ENCODE results near the gene HBD.
"Not testable (repeated sequence)": the region's sequence is repeated elsewhere in the genome, so short reads cannot be mapped to it uniquely, and the experiment has no call there.

Gene HBD

GRCh38 chr11:5234381-5234834 lies at the start of gene HBD:
HBD (minus strand) TSS chr11:5234483; CDS start chr11:5234433, 50 bp downstream.
- no peak for DNase-seq (ENCODE audit: low read depth in 2 of 2)

- DNase-seq (ENCODE audit: low read depth in 2 of 2) = no peak
Measured at GRCh38 chr11:5283882-5284281, 49.6 kb upstream of the HBD start.

- DNase-seq (ENCODE audit: low read depth in 2 of 2) = no peak
Measured at GRCh38 chr11:5283086-5283485, 48.8 kb upstream of the HBD start.

GRCh38 chr11:5282628-5283027 lies 48.3 kb upstream of the HBD start:
- no peak for DNase-seq (ENCODE audit: low read depth in 2 of 2)

GRCh38 chr11:5281596-5281995 lies 47.3 kb upstream of the HBD start:
- DNase-seq (ENCODE audit: low read depth in 2 of 2) = no peak

DNA sequence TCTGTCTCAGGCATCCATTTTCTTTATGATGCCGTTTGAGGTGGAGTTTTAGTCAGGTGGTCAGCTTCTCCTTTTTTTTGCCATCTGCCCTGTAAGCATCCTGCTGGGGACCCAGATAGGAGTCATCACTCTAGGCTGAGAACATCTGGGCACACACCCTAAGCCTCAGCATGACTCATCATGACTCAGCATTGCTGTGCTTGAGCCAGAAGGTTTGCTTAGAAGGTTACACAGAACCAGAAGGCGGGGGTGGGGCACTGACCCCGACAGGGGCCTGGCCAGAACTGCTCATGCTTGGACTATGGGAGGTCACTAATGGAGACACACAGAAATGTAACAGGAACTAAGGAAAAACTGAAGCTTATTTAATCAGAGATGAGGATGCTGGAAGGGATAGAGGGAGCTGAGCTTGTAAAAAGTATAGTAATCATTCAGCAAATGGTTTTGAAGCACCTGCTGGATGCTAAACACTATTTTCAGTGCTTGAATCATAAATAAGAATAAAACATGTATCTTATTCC lies 46.4 kb upstream of the HBD start:
- DNase-seq (ENCODE audit: low read depth in 2 of 2) = peak; percentile 85 to 87

GRCh38 chr11:5279471-5280090 lies 45.3 kb upstream of the HBD start:
- no peak for DNase-seq (ENCODE audit: low read depth in 2 of 2)

DNA sequence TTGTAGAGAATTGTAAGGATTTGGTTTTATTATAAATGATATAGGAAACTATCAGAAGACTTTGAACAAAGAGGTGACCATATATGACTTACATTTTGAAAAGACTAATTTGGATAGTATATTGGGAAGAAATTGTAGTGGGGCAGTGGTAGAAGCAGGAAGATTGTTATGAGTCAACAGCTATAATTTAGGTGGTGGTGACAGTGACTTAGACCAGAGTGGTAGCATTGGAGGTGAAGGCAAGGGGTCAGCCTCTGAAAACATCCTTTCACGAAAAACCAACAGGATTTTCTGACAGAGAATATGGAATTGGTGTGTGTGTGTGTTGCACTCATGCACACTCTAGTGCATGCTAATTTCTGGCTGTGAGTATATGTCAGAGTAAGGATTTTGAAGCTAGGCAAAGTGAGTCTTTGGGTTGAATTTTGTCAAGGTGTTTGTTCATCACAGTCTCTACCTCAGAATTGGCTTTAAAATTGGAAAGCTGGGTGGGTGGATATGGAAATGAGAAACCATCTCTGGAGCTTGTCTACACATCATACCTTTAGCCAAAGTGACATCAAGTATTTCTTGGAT lies 43.6 kb upstream of the HBD start:
- DNase-seq (ENCODE audit: low read depth in 2 of 2) = no peak

- DNase-seq (ENCODE audit: low read depth in 2 of 2) = no peak
Measured at GRCh38 chr11:5276697-5277096, 42.4 kb upstream of the HBD start.

GRCh38 chr11:5275369-5276110 lies 41.3 kb upstream of the HBD start:
- no peak for DNase-seq (ENCODE audit: low read depth in 2 of 2)

DNA sequence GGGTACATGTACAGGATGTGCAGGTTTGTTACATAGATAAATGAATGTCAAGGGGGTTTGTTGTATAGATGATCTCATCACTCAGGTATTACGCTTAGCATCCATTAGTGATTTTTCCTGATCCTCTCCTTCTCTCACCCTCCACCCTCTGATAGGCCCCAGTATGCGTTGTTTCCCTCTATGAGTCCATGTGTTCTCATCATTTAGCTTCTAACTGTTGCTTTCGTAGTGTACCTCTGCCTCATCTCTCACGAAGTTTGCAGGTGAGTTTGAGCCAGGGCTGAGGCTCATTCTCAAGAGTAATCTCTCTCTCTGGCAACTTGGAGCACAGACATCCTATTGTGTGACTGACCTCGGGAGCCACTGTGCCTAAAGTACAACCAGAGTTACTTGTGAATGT lies 40.1 kb upstream of the HBD start:
- DNase-seq (ENCODE audit: low read depth in 2 of 2) = no peak

DNA sequence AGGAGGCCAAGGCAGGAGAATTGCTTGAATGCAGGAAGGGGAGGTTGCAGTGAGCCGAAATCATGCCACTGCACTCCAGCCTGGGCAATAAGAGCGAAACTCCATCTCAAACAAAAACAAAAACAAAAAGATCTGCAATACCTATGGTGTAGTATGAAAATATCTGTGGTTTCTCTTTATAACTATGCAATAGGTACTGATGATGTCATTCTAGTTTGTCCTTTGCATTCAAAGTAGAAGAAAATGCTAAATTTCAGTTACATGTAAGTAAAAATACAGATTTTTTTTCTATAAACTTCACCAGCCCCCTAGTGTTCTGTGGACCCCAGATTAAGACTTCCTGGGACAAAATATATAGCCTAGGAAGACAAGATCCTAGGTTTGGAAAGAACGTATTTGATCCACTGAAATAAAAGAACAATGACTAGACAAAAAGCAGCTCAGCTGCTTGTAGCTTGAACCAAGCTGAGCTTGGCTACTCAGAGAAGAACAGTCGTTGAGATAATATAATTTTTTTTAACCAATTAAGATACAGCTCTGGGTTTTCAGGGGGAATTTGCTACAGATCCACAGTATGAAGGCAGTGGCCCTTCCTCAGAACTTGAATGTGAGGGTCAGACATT lies 38.2 kb upstream of the HBD start:
- no peak for DNase-seq (ENCODE audit: low read depth in 2 of 2)

DNA sequence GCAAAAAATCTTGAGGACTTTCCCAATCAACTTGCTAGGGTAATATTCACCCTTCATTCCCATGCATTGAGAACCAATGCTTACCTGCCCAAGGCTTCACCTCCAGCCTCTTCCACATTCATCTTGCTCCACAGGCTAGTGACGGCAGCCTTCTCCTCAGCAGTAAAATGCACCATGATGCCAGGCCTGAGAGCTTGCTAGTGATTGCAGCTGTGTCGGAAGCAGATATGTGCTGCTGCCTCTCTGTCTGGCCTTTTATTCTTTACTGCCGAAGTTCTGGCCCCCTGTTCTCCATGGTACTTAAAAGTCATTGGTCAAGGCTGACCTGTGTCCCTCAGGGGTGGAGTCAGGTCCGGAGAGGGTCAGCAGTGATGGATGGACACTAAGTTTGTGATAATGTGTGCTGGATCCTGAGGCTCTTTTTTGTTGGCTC lies 35.4 kb upstream of the HBD start, which contains the start of gene HBE1:
Gene HBE1 (minus strand): TSS at position 231 of the 433 bp plus-strand sequence. CDS start 55 bp downstream, at position 176.
- no peak for DNase-seq (ENCODE audit: low read depth in 2 of 2)

- DNase-seq (ENCODE audit: low read depth in 2 of 2) = no peak
Measured at GRCh38 chr11:5267033-5267563, 32.8 kb upstream of the HBD start.

GRCh38 chr11:5266609-5267008 lies 32.3 kb upstream of the HBD start:
- DNase-seq (ENCODE audit: low read depth in 2 of 2) = no peak

GRCh38 chr11:5265832-5266231 lies 31.5 kb upstream of the HBD start:
- no peak for DNase-seq (ENCODE audit: low read depth in 2 of 2)

GRCh38 chr11:5258543-5259262 lies 24.4 kb upstream of the HBD start:
- no peak for DNase-seq (ENCODE audit: low read depth in 2 of 2)

- DNase-seq (ENCODE audit: low read depth in 2 of 2) = no peak
Measured at GRCh38 chr11:5257296-5257695, 23.0 kb upstream of the HBD start.

DNA sequence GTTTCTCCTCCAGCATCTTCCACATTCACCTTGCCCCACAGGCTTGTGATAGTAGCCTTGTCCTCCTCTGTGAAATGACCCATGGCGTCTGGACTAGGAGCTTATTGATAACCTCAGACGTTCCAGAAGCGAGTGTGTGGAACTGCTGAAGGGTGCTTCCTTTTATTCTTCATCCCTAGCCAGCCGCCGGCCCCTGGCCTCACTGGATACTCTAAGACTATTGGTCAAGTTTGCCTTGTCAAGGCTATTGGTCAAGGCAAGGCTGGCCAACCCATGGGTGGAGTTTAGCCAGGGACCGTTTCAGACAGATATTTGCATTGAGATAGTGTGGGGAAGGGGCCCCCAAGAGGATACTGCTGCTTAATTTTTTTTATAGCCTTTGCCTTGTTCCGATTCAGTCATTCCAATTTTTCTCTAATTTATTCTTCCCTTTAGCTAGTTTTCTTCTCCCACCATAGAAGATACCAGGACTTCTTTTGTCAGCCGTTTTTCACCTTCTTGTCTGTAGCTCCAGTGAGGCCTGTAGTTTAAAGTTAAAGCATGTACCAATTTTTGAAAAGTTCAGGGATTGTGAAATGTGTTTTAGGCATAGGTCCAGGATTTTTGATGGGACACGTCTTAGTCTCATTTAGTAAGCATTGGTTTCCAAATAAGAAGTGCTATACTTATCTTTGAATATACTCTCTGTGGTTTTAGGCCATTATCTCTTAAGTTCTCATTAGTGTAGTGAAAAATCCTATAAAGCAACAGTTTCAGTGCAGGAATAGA lies 20.5 kb upstream of the HBD start, which contains the start of gene HBG2:
Gene HBG2 (minus strand): TSS at position 136 of the 768 bp plus-strand sequence. CDS start 53 bp downstream, at position 83.
- DNase-seq (ENCODE audit: low read depth in 2 of 2) = not testable (repeated sequence)

- not testable (repeated sequence) for DNase-seq (ENCODE audit: low read depth in 2 of 2)
Measured at GRCh38 chr11:5254023-5254422, 19.7 kb upstream of the HBD start.

Measured in fibroblast of skin of left quadriceps (primary cell).